T-helper 1 cell treated with Interleukin-12 subunit alpha and Interleukin-12 subunit beta and Interleukin-4 antibody, amounts not matched to agents 30 ng/mL and 1 ng/mL, for 36 hours (primary cell): ENCODE results near the gene RUFY1. TPM values are rescaled to one million over a fixed set of nuclear protein-coding genes. Genes with fewer than 3 reads are reported as not detected.
"Not testable (repeated sequence)": the region's sequence is repeated elsewhere in the genome, so short reads cannot be mapped to it uniquely, and the experiment has no call there.

Experiments used
- intact Hi-C: fragments of 100-400 bp; cut with micrococcal nuclease; formaldehyde crosslinking; loops from one replicate; pipeline ENCODE4 v1.15.1; 2024
- total RNA-seq: library from RNA; stranded (reverse); gene quantifications from 2 replicates; pipeline ENCODE4 v1.2.3, GENCODE V29; 2022

RUFY1 gene
- total RNA-seq, 1 donor from 2014 or later, result 47.5 TPM

GRCh38 chr5:179620293-179620692 is 69.9 kb downstream of the RUFY1 start:
- intact Hi-C loops, result loop anchor here (5.0 kb wide), 1 partner anchor 1388 kb away; the partner anchor contains the start of gene PHYKPL

GRCh38 chr5:179620703-179621350 is 70.5 kb downstream of the RUFY1 start:
- intact Hi-C loops, result loop anchor here (5.0 kb wide), 1 partner anchor 1389 kb away; the partner anchor contains the start of gene PHYKPL

GRCh38 chr5:179621551-179622214 is 71.3 kb downstream of the RUFY1 start:
- intact Hi-C loops, result loop anchor here (2.0 to 5.0 kb wide), 3 partner anchors 995 to 1389 kb away; partner anchors contain the start of genes CLK4, MGAT1 and PHYKPL

- intact Hi-C loops, result loop anchor here (1.0 to 5.0 kb wide), 10 partner anchors 55 to 1600 kb away; partner anchors contain the start of genes CANX, CLK4, MAML1 and MGAT1
Measured at GRCh38 chr5:179623003-179623905, 72.9 kb downstream of the RUFY1 start, which contains the start of gene HNRNPH1. Gene HNRNPH1 (minus strand): TSS chr5:179623671. CDS start chr5:179623133, 538 bp downstream.

GRCh38 chr5:179623906-179624741 is 73.8 kb downstream of the RUFY1 start:
- intact Hi-C loops, result loop anchor here (1.0 to 5.0 kb wide), 11 partner anchors 54 to 1599 kb away; partner anchors contain the start of genes CANX, CLK4, MAML1 and MGAT1

- intact Hi-C loops, result loop anchor here (1.0 to 5.0 kb wide), 2 partner anchors 233 to 1393 kb away; partner anchors contain the start of genes MRNIP and PHYKPL
Measured at GRCh38 chr5:179624841-179625271, 74.5 kb downstream of the RUFY1 start.

- intact Hi-C loops, result not testable (repeated sequence)
Measured at GRCh38 chr5:179633501-179634369, 83.4 kb downstream of the RUFY1 start.

- intact Hi-C loops, result not testable (repeated sequence)
Measured at GRCh38 chr5:179634370-179635172, 84.2 kb downstream of the RUFY1 start.

- intact Hi-C loops, result loop anchor here (2.0 kb wide), 1 partner anchor 20 kb away; no protein-coding TSS in a partner anchor
Measured at GRCh38 chr5:179639296-179639695, 88.9 kb downstream of the RUFY1 start.

GRCh38 chr5:179641745-179642144 is 91.4 kb downstream of the RUFY1 start:
- intact Hi-C loops, result not testable (repeated sequence)

GRCh38 chr5:179642626-179643025 is 92.3 kb downstream of the RUFY1 start:
- intact Hi-C loops, result not testable (repeated sequence)

- intact Hi-C loops, result not testable (repeated sequence)
Measured at GRCh38 chr5:179643141-179643920, 93.0 kb downstream of the RUFY1 start.

- intact Hi-C loops, result not testable (repeated sequence)
Measured at GRCh38 chr5:179644766-179645165, 94.4 kb downstream of the RUFY1 start.

GRCh38 chr5:179648410-179648809 is 98.1 kb downstream of the RUFY1 start:
- intact Hi-C loops, result no loop called here

GRCh38 chr5:179649166-179649703 is 98.9 kb downstream of the RUFY1 start:
- intact Hi-C loops, result not testable (repeated sequence)

- intact Hi-C loops, result not testable (repeated sequence)
Measured at GRCh38 chr5:179650245-179650644, 99.9 kb downstream of the RUFY1 start.

GRCh38 chr5:179653135-179653534 is 102.8 kb downstream of the RUFY1 start:
- intact Hi-C loops, result not testable (repeated sequence)
